ENCODE data around the gene SDR42E1.

Gene SDR42E1

GRCh38 chr16:81946206-81946605 lies 65.1 kb downstream of the SDR42E1 start:
- WGBS, 2 donors (ENCODE audit: extremely low coverage in 2 of 2, insufficient read length in 2 of 2, insufficient replicate concordance in 1 of 2) = no CpG with 5 or more reads among the region's 5 CpGs
- Histone ChIP-seq H3K79me1 (ENCODE audit: low read depth, low read length) (no peaks in the 10 kb centered on the region), H3K4me2 (ENCODE audit: insufficient read depth, low read length, poor library complexity, severe bottlenecking) (no peak overlapping the region), H3K9me3 (replicated peaks in 1 of 2; ENCODE audit: control insufficient read depth in 2 of 2, insufficient read depth in 1 of 2, low read depth in 1 of 2, low read length in 2 of 2) (no peaks in the 10 kb centered on the region), H3K36me3 (replicated peaks in 1 of 2; ENCODE audit: control insufficient read depth in 2 of 2, insufficient read depth in 2 of 2, low read length in 2 of 2) (no peaks in the 10 kb centered on the region), H3K14ac (ENCODE audit: low read length) (no peak overlapping the region), H2BK120ac (ENCODE audit: low read depth, low read length) (no peak overlapping the region), H2BK5ac (ENCODE audit: low read length) (no peak overlapping the region), H3K18ac (ENCODE audit: low read length) (no peak overlapping the region), H3K23ac (ENCODE audit: low read depth, low read length, poor library complexity) (no peak overlapping the region), H3K4ac (ENCODE audit: low read length) (no peak overlapping the region), H3K9ac (ENCODE audit: low read depth, low read length, poor library complexity) (no peak overlapping the region), H2BK15ac (ENCODE audit: low read length) (no peak overlapping the region), H4K8ac (ENCODE audit: low read depth, low read length) (no peak overlapping the region), H2AK5ac (ENCODE audit: low read depth, low read length) (no peak overlapping the region), H2AFZ (ENCODE audit: low read length) (no peak overlapping the region), H3K4me3 (ENCODE audit: low read length in 2 of 2) (no peak overlapping the region), H3K4me1 (ENCODE audit: control insufficient read depth in 2 of 2, insufficient read depth in 1 of 2, low read depth in 1 of 2, low read length in 2 of 2) (peaks cover 6 to 12% of the 10 kb centered on the region in 2 donors), H3K27ac (replicated peaks; ENCODE audit: low read length) (no peak overlapping the region), H2BK12ac (ENCODE audit: low read length) (no peak overlapping the region), H4K91ac (ENCODE audit: low read depth, low read length, poor library complexity) (no peak overlapping the region), H3K27me3 (ENCODE audit: control insufficient read depth in 3 of 3, insufficient read depth in 3 of 3, low read depth in 1 of 3, low read length in 3 of 3) (peaks cover 0 to 2% (median 0%) of the 10 kb centered on the region in 3 experiments)
- no peak for DNase-seq (ENCODE audit: low spot score)

- H2BK120ac ChIP-seq (ENCODE audit: low read depth, low read length) = no peak overlapping the region
- H3K4me3 ChIP-seq (ENCODE audit: low read length in 2 of 2) = no peak overlapping the region
- H2BK15ac ChIP-seq (ENCODE audit: low read length) = no peak overlapping the region
- DNase-seq (ENCODE audit: low spot score) = no peak
- no peak overlapping the region for H2BK5ac ChIP-seq (ENCODE audit: low read length)
- H3K23ac ChIP-seq (ENCODE audit: low read depth, low read length, poor library complexity) = no peak overlapping the region
- no peak overlapping the region for H3K9ac ChIP-seq (ENCODE audit: low read depth, low read length, poor library complexity)
- no peak overlapping the region for H4K91ac ChIP-seq (ENCODE audit: low read depth, low read length, poor library complexity)
- H3K79me1 ChIP-seq (ENCODE audit: low read depth, low read length) = no peaks in the 10 kb centered on the region
- no peak overlapping the region for H3K27ac ChIP-seq (replicated peaks; ENCODE audit: low read length)
- H3K27me3 ChIP-seq (ENCODE audit: control insufficient read depth in 3 of 3, insufficient read depth in 3 of 3, low read depth in 1 of 3, low read length in 3 of 3) = no peaks in the 10 kb centered on the region
- no peak overlapping the region for H2AFZ ChIP-seq (ENCODE audit: low read length)
- peaks cover 6 to 12% of the 10 kb centered on the region in 2 donors for H3K4me1 ChIP-seq (ENCODE audit: control insufficient read depth in 2 of 2, insufficient read depth in 1 of 2, low read depth in 1 of 2, low read length in 2 of 2)
- no peak overlapping the region for H3K18ac ChIP-seq (ENCODE audit: low read length)
- H2AK5ac ChIP-seq (ENCODE audit: low read depth, low read length) = no peak overlapping the region
- no peak overlapping the region for H3K14ac ChIP-seq (ENCODE audit: low read length)
- no peak overlapping the region for H4K8ac ChIP-seq (ENCODE audit: low read depth, low read length)
- no peaks in the 10 kb centered on the region for H3K9me3 ChIP-seq (replicated peaks in 1 of 2; ENCODE audit: control insufficient read depth in 2 of 2, insufficient read depth in 1 of 2, low read depth in 1 of 2, low read length in 2 of 2)
- no peak overlapping the region for H3K4ac ChIP-seq (ENCODE audit: low read length)
- H3K36me3 ChIP-seq (replicated peaks in 1 of 2; ENCODE audit: control insufficient read depth in 2 of 2, insufficient read depth in 2 of 2, low read length in 2 of 2) = no peaks in the 10 kb centered on the region
- no CpG with 5 or more reads among the region's 1 CpG for WGBS, 2 donors (ENCODE audit: extremely low coverage in 2 of 2, insufficient read length in 2 of 2, insufficient replicate concordance in 1 of 2)
- no peak overlapping the region for H3K4me2 ChIP-seq (ENCODE audit: insufficient read depth, low read length, poor library complexity, severe bottlenecking)
- no peak overlapping the region for H2BK12ac ChIP-seq (ENCODE audit: low read length)
These were observed 65.6 kb downstream of the SDR42E1 start for GRCh38 chr16:81945665-81946064.

GRCh38 chr16:81942007-81942601 lies 69.2 kb downstream of the SDR42E1 start:
- H3K27me3 ChIP-seq (ENCODE audit: control insufficient read depth in 3 of 3, insufficient read depth in 3 of 3, low read depth in 1 of 3, low read length in 3 of 3) = peaks cover 0 to under 1% (median 0%) of the 10 kb centered on the region in 3 experiments

GRCh38 chr16:81940781-81941560 lies 70.3 kb downstream of the SDR42E1 start:
- no peak overlapping the region for H3K23ac ChIP-seq (ENCODE audit: low read depth, low read length, poor library complexity)
- no peaks in the 10 kb centered on the region for H3K36me3 ChIP-seq (replicated peaks in 1 of 2; ENCODE audit: control insufficient read depth in 2 of 2, insufficient read depth in 2 of 2, low read length in 2 of 2)
- DNase-seq (ENCODE audit: low spot score) = no peak
- no CpG with 5 or more reads among the region's 3 CpGs for WGBS, 2 donors (ENCODE audit: extremely low coverage in 2 of 2, insufficient read length in 2 of 2, insufficient replicate concordance in 1 of 2)
- H3K9me3 ChIP-seq (replicated peaks in 1 of 2; ENCODE audit: control insufficient read depth in 2 of 2, insufficient read depth in 1 of 2, low read depth in 1 of 2, low read length in 2 of 2) = no peaks in the 10 kb centered on the region
- no peak overlapping the region for H3K9ac ChIP-seq (ENCODE audit: low read depth, low read length, poor library complexity)
- H3K4me2 ChIP-seq (ENCODE audit: insufficient read depth, low read length, poor library complexity, severe bottlenecking) = no peak overlapping the region
- H2BK120ac ChIP-seq (ENCODE audit: low read depth, low read length) = no peak overlapping the region
- no peaks in the 10 kb centered on the region for H3K79me1 ChIP-seq (ENCODE audit: low read depth, low read length)
- no peak overlapping the region for H2AFZ ChIP-seq (ENCODE audit: low read length)
- no peak overlapping the region for H2BK12ac ChIP-seq (ENCODE audit: low read length)
- no peak overlapping the region for H2BK5ac ChIP-seq (ENCODE audit: low read length)
- peaks cover 12 to 20% of the 10 kb centered on the region in 2 donors for H3K4me1 ChIP-seq (ENCODE audit: control insufficient read depth in 2 of 2, insufficient read depth in 1 of 2, low read depth in 1 of 2, low read length in 2 of 2)
- no peak overlapping the region for H4K91ac ChIP-seq (ENCODE audit: low read depth, low read length, poor library complexity)
- peaks cover 0 to 7% (median 0%) of the 10 kb centered on the region in 3 experiments for H3K27me3 ChIP-seq (ENCODE audit: control insufficient read depth in 3 of 3, insufficient read depth in 3 of 3, low read depth in 1 of 3, low read length in 3 of 3)
- no peak overlapping the region for H3K27ac ChIP-seq (replicated peaks; ENCODE audit: low read length)
- H3K4ac ChIP-seq (ENCODE audit: low read length) = no peak overlapping the region
- no peak overlapping the region for H2BK15ac ChIP-seq (ENCODE audit: low read length)
- H3K18ac ChIP-seq (ENCODE audit: low read length) = no peak overlapping the region
- no peak overlapping the region for H3K14ac ChIP-seq (ENCODE audit: low read length)
- no peak overlapping the region for H4K8ac ChIP-seq (ENCODE audit: low read depth, low read length)
- no peak overlapping the region for H2AK5ac ChIP-seq (ENCODE audit: low read depth, low read length)
- no peak overlapping the region for H3K4me3 ChIP-seq (ENCODE audit: low read length in 2 of 2)

More at GRCh38 chr16:81942007-81942601, 69.2 kb downstream of the SDR42E1 start:
- no peak overlapping the region for H3K18ac ChIP-seq (ENCODE audit: low read length)
- H3K79me1 ChIP-seq (ENCODE audit: low read depth, low read length) = no peaks in the 10 kb centered on the region
- H3K27ac ChIP-seq (replicated peaks; ENCODE audit: low read length) = no peak overlapping the region
- H2AFZ ChIP-seq (ENCODE audit: low read length) = no peak overlapping the region
- no peak overlapping the region for H3K4me2 ChIP-seq (ENCODE audit: insufficient read depth, low read length, poor library complexity, severe bottlenecking)
- H3K36me3 ChIP-seq (replicated peaks in 1 of 2; ENCODE audit: control insufficient read depth in 2 of 2, insufficient read depth in 2 of 2, low read length in 2 of 2) = no peaks in the 10 kb centered on the region
- H2BK12ac ChIP-seq (ENCODE audit: low read length) = no peak overlapping the region
- no peak overlapping the region for H2BK120ac ChIP-seq (ENCODE audit: low read depth, low read length)
- no peak overlapping the region for H4K91ac ChIP-seq (ENCODE audit: low read depth, low read length, poor library complexity)
- no peak overlapping the region for H3K4me3 ChIP-seq (ENCODE audit: low read length in 2 of 2)
- DNase-seq (ENCODE audit: low spot score) = no peak
- no peak overlapping the region for H3K23ac ChIP-seq (ENCODE audit: low read depth, low read length, poor library complexity)
- H3K4ac ChIP-seq (ENCODE audit: low read length) = no peak overlapping the region
- no CpG with 5 or more reads among the region's 7 CpGs for WGBS, 2 donors (ENCODE audit: extremely low coverage in 2 of 2, insufficient read length in 2 of 2, insufficient replicate concordance in 1 of 2)
- no peak overlapping the region for H2BK5ac ChIP-seq (ENCODE audit: low read length)
- H3K4me1 ChIP-seq (ENCODE audit: control insufficient read depth in 2 of 2, insufficient read depth in 1 of 2, low read depth in 1 of 2, low read length in 2 of 2) = peaks cover 12 to 18% of the 10 kb centered on the region in 2 donors
- H3K9ac ChIP-seq (ENCODE audit: low read depth, low read length, poor library complexity) = no peak overlapping the region
- no peak overlapping the region for H4K8ac ChIP-seq (ENCODE audit: low read depth, low read length)
- H3K9me3 ChIP-seq (replicated peaks in 1 of 2; ENCODE audit: control insufficient read depth in 2 of 2, insufficient read depth in 1 of 2, low read depth in 1 of 2, low read length in 2 of 2) = no peaks in the 10 kb centered on the region
- H2AK5ac ChIP-seq (ENCODE audit: low read depth, low read length) = no peak overlapping the region
- no peak overlapping the region for H3K14ac ChIP-seq (ENCODE audit: low read length)
- no peak overlapping the region for H2BK15ac ChIP-seq (ENCODE audit: low read length)
